HG03354 (cell line): ENCODE results near the gene AP2M1.

Experiments
- ATAC-seq: cut with Tn5 transposase; IDR thresholded peaks from one replicate; pipeline ENCODE4 v1.9.1; 2021; ENCODE audit warnings: mild to moderate bottlenecking; ENCODE audit not compliant: unreplicated experiment, poor library complexity, severe bottlenecking

The AP2M1 gene

GRCh38 chr3:184176377-184177330 is 2.0 kb downstream of the AP2M1 start:
- no peak for ATAC-seq

GRCh38 chr3:184177331-184177731 is 2.7 kb downstream of the AP2M1 start:
- ATAC-seq = no peak

DNA sequence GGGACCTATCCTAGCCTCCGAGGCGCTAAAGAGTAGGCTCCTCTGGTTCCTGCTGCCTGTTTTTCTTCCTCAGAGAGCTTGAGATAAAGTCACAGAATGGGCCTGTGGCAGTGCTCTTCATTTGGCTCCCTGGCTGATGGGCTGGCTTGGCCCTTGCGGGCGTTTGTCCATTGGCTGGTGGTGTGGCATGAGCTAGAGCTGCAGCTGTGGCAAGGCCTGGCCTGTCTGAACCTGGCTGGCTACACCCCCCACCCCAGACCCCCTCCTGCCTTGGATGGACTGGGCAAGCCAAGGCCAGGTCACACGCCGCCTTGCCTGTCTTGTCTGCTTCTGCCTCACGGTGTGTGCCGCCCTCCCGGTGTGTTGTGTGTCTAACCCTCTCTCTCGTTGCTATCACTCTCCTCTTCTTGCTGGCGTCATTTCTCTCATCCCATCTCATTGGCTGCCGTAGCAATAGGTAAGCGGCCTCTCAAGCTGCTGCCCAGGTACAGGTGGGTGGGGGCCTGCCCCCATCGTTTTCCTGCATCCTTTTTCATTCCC is 3.2 kb downstream of the AP2M1 start:
- no peak for ATAC-seq

DNA sequence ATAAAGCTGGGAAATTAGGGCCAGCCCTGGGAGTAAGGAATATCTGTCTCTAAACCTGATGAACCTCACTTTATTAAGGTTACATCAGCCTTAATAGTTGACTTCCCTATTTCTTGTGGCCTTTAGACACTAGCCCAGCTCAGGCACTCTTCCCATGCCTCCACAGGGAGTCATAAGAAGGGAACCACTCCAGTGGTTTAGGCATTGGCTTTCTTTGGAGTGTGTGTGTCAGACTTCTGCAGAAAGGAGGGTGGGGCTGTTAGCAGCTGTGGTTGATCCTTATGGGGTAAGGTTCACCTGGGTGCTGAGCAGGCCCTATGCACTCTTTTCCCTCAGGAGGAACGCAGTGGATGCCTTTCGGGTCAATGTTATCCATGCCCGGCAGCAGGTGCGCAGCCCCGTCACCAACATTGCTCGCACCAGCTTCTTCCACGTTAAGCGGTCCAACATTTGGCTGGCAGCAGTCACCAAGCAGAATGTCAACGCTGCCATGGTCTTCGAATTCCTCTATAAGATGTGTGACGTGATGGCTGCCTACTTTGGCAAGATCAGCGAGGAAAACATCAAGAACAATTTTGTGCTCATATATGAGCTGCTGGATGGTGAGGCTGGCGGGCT is 4.0 kb downstream of the AP2M1 start:
- ATAC-seq = no peak

GRCh38 chr3:184180165-184180564 is 5.5 kb downstream of the AP2M1 start:
- ATAC-seq = no peak

GRCh38 chr3:184181596-184181995 is 6.9 kb downstream of the AP2M1 start:
- no peak for ATAC-seq

- ATAC-seq = no peak
Observed at GRCh38 chr3:184183679-184184078, 9.0 kb downstream of the AP2M1 start.

GRCh38 chr3:184184546-184185230 is 10.0 kb downstream of the AP2M1 start:
- no peak for ATAC-seq

- peak; percentile 92 for ATAC-seq
Observed at GRCh38 chr3:184185461-184186183, 11.0 kb downstream of the AP2M1 start.

GRCh38 chr3:184186184-184186901 is 11.7 kb downstream of the AP2M1 start, which contains the start of gene ABCF3:
ABCF3 (plus strand) TSS chr3:184186199; CDS start chr3:184186208, 9 bp downstream.
- ATAC-seq = peak; percentile 34

DNA sequence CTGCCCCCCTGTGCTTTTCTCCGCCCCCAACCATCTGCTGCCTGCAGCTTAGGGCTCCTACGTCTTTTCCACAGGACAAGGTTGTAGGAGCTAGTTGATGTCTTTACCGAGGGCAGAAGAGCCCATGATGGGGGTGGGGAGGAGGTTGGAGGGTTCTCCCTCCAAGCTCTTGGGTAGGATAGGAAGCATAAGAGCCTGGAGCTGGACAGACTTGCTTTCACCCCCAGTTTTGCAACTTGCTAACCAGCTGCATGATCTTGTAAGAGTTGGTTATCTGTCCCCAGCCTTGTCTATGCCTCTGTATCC is 12.2 kb downstream of the AP2M1 start:
- ATAC-seq = no peak

GRCh38 chr3:184188080-184188479 is 13.4 kb downstream of the AP2M1 start:
- no peak for ATAC-seq

GRCh38 chr3:184189421-184189820 is 14.8 kb downstream of the AP2M1 start:
- no peak for ATAC-seq

DNA sequence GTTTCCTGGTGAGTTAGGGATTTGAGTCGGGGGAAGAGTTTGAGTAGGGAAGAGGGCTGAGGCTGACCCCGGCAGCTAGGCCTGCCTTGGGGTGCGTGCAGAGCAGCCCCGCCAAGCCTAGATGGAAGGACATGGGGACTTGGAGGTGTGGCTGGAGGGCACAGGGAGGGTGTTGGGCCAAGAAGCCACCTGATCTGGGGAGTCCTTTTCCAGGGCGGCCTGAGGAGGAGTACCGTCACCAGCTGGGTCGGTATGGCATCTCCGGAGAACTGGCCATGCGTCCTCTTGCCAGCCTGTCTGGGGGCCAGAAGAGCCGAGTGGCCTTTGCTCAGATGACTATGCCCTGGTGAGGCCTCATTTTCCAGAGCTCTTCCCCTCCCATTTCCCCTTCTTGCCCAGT is 18.2 kb downstream of the AP2M1 start:
- no peak for ATAC-seq

DNA sequence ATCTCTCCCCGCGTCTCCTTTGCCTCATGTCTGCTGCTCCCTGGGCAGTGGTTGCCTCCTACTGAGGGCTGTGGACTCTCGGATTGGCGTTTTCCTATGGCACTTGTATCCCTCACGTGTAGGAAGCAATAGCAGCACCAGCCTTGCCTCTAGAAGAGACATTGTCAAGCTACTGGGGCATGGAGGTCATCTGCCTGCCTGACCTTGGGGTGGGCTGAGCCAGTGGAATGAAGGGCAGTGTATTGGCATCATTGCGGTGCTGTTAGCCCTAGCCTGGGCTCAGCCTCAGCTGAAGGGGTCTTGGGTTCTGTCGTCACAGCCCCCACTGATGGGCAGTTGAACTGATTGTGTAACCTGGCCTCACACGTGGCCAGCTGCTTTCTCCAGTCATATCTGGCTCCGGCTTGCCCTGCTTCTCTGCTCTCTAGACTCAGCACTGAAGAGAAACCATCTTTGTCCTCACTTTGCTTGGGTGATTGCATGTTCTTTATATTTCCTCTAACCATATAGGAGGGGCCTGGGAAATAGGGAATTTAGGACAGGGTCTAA is 19.4 kb downstream of the AP2M1 start:
- no peak for ATAC-seq

DNA sequence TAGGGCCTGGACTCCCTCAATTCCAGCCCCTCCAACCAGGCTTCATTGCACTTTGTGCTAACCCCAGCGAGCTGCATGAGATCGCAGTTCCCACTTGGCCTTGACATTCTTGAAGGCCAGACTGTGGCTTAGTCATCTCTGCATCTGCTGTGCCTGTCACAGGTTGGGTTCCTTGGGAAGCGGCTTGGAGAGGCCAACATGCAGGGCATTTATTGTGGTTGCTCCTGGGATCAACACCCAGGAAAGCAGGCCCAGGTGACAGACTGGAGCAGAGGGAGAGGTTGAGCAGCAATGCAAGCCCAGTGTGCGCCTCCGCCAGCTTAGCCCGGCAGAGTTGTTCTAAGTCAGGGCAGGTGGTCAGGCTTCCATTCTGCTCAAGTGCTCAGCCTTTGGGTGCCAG is 21.9 kb downstream of the AP2M1 start:
- ATAC-seq = no peak

DNA sequence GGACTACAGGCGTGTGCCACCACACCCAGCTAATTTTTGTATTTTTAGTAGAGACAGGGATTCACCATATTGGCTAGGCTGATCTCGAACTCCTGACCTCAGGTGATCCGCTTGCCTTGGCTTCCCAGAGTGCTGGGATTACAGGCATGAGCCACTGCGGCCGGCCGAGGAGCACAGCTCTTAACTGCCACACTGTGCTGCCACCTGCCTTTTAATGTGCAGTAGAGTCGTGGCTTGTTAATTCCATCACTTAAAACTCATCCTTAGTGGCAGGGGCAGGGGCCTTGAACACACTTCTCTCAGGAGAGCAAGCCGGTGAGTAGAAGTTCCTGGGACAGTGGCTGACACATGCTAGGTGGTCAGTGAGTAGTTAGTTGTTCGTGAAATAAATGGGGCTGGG is 23.9 kb downstream of the AP2M1 start:
- ATAC-seq = no peak

DNA sequence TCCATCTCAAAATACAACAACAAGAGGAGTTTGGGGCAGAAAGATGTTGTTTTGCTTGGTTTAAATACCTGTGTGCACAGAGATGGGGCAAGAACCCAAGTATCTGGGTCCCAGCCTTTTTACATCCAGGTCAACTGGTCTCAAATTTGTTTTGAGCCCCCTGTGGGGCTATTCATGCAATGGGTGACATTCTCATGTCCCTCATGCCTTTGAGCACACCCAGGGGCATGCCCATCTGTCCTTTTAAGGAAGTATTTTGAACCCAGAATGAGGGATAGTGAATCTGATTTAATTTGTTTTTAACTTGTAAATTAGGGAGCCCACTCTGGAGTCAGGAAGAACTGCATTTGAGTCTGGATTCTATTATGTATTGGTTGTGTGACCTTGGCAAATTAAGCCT is 26.2 kb downstream of the AP2M1 start:
- ATAC-seq = no peak

DNA sequence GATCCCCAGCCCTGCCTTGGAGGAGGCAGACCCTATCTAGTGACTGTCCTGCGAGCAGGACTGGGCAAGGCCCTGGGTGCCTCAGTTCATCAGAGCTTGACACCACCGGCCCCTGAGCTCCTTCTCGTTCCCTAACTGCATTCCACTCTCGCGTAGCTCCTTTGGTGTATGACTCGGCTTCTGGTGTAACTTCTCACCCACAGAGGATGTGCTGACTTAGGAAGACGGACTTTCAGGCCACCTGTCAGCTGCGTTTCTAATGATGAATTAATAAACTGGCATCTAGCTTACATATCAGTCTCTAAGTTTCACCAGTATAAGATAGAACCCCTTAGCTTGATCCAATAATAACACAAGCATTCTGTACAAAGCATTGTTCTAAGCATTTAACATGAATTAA is 28.9 kb downstream of the AP2M1 start:
- no peak for ATAC-seq
